ENCODE measurements around the gene HLA-DOA.

HLA-DOA gene

DNA sequence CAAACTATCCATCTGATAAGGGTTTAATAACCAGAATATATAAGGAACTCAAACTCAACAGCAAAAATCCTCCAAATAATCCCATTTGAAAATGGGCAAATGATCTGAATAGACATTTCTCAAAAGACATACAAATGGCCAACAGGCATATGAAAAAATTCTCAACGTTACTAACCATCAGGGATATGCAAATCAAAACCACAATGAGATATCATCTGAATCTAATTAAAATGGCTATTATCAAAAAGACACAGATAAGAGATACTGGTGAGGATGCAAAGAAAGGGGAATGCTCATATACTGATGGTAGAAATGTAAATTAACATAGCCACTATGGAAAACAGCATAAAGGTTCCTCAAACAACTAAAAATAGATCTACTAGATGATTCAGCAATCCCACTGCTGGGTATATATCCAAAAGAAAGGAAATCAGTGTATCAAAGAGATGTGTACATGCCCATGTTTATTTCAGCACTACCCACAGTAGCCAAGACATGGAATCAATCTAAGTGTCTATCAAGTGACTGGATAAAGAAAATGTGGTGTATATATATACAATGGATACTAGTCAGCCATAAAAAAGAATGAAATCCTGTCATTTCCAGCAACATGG lies 47.1 kb downstream of the HLA-DOA start:
- no peak for DNase-seq

DNA sequence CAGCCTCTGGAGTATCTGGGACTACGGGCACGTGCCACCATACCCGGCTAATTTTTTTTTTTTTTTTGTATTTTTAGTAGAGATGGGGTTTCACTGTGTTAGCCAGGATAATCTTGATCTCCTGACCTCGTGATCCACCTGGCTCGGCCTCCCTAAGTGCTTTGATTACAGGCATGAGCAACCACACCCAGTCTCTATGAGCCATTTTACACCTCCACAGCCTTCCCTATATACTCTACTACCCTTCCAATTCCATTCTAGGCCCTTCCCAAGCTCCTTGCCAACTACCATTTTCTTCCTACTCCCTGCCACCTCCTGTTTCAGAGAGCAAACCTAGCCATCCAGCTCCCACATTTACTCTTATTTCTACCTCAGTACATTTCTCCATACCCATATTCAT lies 48.8 kb downstream of the HLA-DOA start:
- DNase-seq, result peak; percentile 14

DNA sequence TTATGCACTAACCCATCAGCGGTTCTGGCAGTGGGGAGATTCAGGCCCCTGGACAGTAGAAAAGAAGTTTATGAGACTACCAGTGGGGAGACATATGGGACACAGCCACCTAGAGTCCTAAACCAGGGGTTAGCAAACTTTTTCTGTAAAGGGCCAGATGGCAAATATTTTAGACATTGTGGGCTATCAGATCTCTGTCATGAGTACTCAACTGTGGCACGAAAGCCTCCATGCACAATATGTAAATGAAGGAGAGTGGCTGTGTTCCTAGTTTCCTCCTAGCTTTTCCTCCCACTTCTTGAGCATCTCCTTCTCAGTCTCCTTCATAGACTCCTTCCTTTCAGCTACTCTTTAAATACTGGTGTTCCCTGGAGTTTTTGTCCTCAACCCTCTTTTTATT lies 53.2 kb downstream of the HLA-DOA start:
- no peak for DNase-seq

DNA sequence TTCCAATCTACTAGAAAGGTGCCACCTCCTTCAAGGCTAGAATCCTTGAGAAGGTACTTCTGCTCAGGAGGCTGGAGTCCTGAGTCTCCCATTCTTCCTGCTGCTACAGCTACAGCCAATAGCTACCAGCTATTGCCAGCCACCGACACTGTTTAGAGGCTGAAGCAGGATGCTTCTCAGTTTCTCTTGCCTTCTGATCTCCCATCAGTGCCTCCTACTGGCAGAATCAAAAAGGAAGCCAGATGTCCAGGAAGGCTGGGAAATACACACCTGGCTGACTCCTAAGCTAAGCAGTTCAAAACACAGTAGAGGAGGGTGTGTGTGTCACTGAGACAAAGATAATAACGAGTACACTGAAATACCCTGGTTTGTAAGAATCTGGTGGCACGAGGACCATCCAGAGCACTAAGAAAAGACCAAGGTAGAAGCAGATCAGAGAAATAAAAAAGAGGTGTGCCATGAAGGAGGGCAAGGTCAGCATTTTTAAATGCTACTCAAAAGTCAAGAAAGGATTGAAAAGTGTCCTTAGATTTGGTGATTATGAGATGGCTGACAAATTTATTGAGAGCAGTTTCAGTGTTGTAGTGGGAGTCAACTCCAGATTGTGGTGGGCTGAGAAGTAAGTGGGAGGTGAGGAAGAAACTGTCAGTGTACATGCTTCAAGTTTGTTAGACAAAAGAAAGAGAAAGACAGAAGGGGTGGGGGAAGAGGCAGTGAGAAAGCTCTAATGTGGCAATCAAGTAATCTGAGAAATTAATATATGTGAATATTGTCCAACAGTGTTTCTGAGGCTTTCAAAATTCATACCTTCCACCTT lies 54.2 kb downstream of the HLA-DOA start:
- peak; percentile 76 for DNase-seq

DNA sequence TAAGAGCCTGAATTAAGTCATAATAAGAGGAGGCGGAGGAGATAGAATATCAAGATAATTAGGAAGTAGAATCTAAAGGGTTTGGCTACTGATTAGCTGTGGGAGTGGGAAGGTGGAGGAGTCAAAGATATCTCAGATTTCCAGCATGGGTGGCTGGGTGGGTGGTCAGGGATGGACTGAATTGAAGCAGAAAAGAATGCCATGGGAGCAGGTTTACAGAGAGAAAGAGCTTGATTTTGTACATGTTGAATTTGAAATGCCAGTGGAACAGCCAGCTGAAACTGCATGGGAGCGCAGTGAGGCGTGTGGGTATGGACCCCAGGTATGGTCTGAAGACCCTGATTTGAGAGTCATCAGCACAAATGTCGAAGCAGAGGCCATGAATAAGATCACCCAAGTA lies 55.1 kb downstream of the HLA-DOA start:
- no peak for DNase-seq

Data from islet precursor cell (in vitro differentiated cells).